ENCODE measurements around the gene ITPR3. TPM values are rescaled to one million over a fixed set of nuclear protein-coding genes. Genes with fewer than 3 reads are reported as not detected.
A peak's percentile ranks its signal among the peaks of the same experiment; 100 is the strongest.

Gene ITPR3
- total and polyA plus RNA-seq, 2 of the 13 experiments (the other 11 are each of a cell fraction or from before 2014, with no cell fraction given) = 3.8 to 21.4 TPM

GRCh38 chr6:33634161-33634727 is 13.1 kb downstream of the ITPR3 start (continued):
- TF ChIP-seq ARID4A (CRISPR knock-in tag; IDR thresholded peaks at IDR 0.05; ENCODE audit: borderline replicate concordance) (peak; percentile 49; the same call in 1 of the 2 replicates), HDAC1 (CRISPR knock-in tag; IDR thresholded peaks at IDR 0.05) (peak; percentile 65; the same call in 1 of the 2 replicates), FOSL2 (CRISPR knock-in tag; IDR thresholded peaks at IDR 0.05) (no peak), ZNF710 (CRISPR knock-in tag; IDR thresholded peaks at IDR 0.05; ENCODE audit: borderline replicate concordance) (no peak), ZNF337 (CRISPR knock-in tag; IDR thresholded peaks at IDR 0.05; ENCODE audit: borderline replicate concordance, low read depth) (no peak), ZNF784 (CRISPR knock-in tag; IDR thresholded peaks at IDR 0.05; ENCODE audit: borderline replicate concordance) (no peak), GZF1 (CRISPR knock-in tag; IDR thresholded peaks at IDR 0.05) (no peak), MTERF4 (CRISPR knock-in tag; IDR thresholded peaks at IDR 0.05) (no peak; the same call in 1 of the 2 replicates), GMEB2 (CRISPR knock-in tag; IDR thresholded peaks at IDR 0.05; ENCODE audit: low read depth) (no peak), GMEB1 (CRISPR knock-in tag; IDR thresholded peaks at IDR 0.05; ENCODE audit: borderline replicate concordance) (no peak), TRIM24 (CRISPR knock-in tag; IDR thresholded peaks at IDR 0.05) (no peak), SP140L (CRISPR knock-in tag; IDR thresholded peaks at IDR 0.05; ENCODE audit: borderline replicate concordance) (no peak), SIN3A (IDR thresholded peaks at IDR 0.05; ENCODE audit: borderline replicate concordance, low read depth, low read length) (peak; percentile 87), AGO1 (IDR thresholded peaks at IDR 0.05; ENCODE audit: low read depth, low read length, poor library complexity, severe bottlenecking) (no peak), SP1 (IDR thresholded peaks at IDR 0.05) (no peak), SP1 (CRISPR knock-in tag; IDR thresholded peaks at IDR 0.05) (0 out of 2 replicates have a peak, but pooled peaks have one; percentile 32), HOXD1 (CRISPR knock-in tag; IDR thresholded peaks at IDR 0.05) (0 out of 2 replicates have a peak, but pooled peaks have one; percentile 20), ZFP41 (CRISPR knock-in tag; IDR thresholded peaks at IDR 0.05; ENCODE audit: borderline replicate concordance) (no peak)

Data from HepG2 (cell line).